Osteocyte (in vitro differentiated cells): ENCODE results near the gene SCMH1. TPM values are rescaled to one million over a fixed set of nuclear protein-coding genes. Genes with fewer than 3 reads are reported as not detected.
"Not testable (repeated sequence)": the region's sequence is repeated elsewhere in the genome, so short reads cannot be mapped to it uniquely, and the experiment has no call there.

ENCODE experiments used
- DNase-seq: peaks from one replicate; pipeline ENCODE4 v3.0.0; 2021; ENCODE audit warnings: mixed read lengths; ENCODE audit not compliant: unreplicated experiment; ENCODE audit errors: extremely low spot score
- H3K27ac Mint-ChIP-seq: one replicate; pipeline ENCODE4 v1.8.0; 2021; ENCODE audit warnings: mild to moderate bottlenecking, mixed read lengths; ENCODE audit not compliant: unreplicated experiment
- H3K27me3 Mint-ChIP-seq: one replicate; pipeline ENCODE4 v1.8.0; 2021; ENCODE audit warnings: mixed read lengths; ENCODE audit not compliant: unreplicated experiment
- H3K36me3 Mint-ChIP-seq: one replicate; pipeline ENCODE4 v1.8.0; 2021; ENCODE audit warnings: mixed read lengths; ENCODE audit not compliant: unreplicated experiment
- H3K4me1 Mint-ChIP-seq: one replicate; pipeline ENCODE4 v1.8.0; 2021; ENCODE audit warnings: mixed read lengths; ENCODE audit not compliant: unreplicated experiment
- H3K4me3 Mint-ChIP-seq: one replicate; pipeline ENCODE4 v1.8.0; 2021; ENCODE audit warnings: mild to moderate bottlenecking, moderate library complexity, mixed read lengths; ENCODE audit not compliant: unreplicated experiment
- H3K9me3 Mint-ChIP-seq: one replicate; pipeline ENCODE4 v1.8.0; 2021; ENCODE audit warnings: mixed read lengths; ENCODE audit not compliant: unreplicated experiment
- total RNA-seq: library from RNA; stranded (reverse); gene quantifications from 2 replicates; pipeline ENCODE4 v1.2.1, GENCODE V29; 2021
- TF ChIP-seq, protein P1 (sequence below): fragments of 200-600 bp; sonication (generic); IDR thresholded peaks from 2 replicates; pipeline ENCODE4 v1.5.0; 2021; ENCODE audit warnings: antibody characterized with exemption, mild to moderate bottlenecking, moderate library complexity

SCMH1 gene
- total RNA-seq, 1 donor from 2014 or later = 37.5 TPM

DNA sequence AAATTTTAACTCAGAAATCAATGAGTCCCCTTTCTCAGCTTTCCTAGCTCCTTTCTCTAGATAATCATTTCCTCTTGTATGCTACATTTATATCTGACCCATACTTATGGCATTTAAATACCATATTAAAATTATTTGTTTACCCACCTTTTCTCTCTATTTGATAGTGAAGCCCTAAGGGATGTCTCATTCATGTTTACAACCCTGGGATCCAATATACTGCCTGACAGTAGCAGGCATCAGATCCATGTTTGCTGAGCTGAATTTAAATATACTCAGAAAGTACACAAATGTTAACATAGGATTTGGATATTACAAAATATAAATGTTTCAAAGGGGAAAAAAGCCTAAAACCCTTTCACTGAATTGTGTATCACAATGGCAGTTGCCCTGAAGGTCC is 26.5 kb downstream of the SCMH1 start:
- TF ChIP-seq, protein P1, sequence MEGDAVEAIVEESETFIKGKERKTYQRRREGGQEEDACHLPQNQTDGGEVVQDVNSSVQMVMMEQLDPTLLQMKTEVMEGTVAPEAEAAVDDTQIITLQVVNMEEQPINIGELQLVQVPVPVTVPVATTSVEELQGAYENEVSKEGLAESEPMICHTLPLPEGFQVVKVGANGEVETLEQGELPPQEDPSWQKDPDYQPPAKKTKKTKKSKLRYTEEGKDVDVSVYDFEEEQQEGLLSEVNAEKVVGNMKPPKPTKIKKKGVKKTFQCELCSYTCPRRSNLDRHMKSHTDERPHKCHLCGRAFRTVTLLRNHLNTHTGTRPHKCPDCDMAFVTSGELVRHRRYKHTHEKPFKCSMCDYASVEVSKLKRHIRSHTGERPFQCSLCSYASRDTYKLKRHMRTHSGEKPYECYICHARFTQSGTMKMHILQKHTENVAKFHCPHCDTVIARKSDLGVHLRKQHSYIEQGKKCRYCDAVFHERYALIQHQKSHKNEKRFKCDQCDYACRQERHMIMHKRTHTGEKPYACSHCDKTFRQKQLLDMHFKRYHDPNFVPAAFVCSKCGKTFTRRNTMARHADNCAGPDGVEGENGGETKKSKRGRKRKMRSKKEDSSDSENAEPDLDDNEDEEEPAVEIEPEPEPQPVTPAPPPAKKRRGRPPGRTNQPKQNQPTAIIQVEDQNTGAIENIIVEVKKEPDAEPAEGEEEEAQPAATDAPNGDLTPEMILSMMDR = no peak
- Mint-ChIP-seq H3K9me3 (peaks cover 12% of the 10 kb centered on the region), H3K36me3 (peaks cover 26% of the 10 kb centered on the region), H3K4me3 (no peak overlapping the region), H3K4me1 (peaks cover 3% of the 10 kb centered on the region), H3K27ac (no peak overlapping the region), H3K27me3 (no peaks in the 10 kb centered on the region)
- DNase-seq = no peak

DNA sequence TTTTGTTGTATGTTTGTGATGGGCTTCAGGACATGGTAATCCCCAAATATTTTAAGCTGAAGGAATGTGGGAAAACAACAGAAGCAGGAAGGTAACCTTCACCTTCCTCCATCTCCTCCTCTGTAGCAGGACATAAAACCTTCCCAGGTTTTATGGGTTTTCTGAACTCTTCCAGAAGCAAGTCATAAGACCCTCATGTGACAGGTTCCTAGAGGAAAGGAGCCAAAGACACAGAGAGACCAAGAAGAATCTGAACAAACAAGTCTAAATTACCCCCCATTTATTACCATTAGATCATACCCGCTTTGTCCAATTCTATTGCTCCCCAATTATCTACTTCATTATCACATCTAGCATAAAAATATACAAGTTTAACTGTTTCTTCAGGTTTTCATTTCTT is 28.8 kb downstream of the SCMH1 start:
- peaks cover 8% of the 10 kb centered on the region for H3K9me3 Mint-ChIP-seq
- H3K4me1 Mint-ChIP-seq = peaks cover 3% of the 10 kb centered on the region
- TF ChIP-seq, protein P1 = no peak
- no peak overlapping the region for H3K4me3 Mint-ChIP-seq
- H3K27me3 Mint-ChIP-seq = no peaks in the 10 kb centered on the region
- no peak for DNase-seq
- peaks cover 16% of the 10 kb centered on the region for H3K36me3 Mint-ChIP-seq
- H3K27ac Mint-ChIP-seq = no peak overlapping the region

DNA sequence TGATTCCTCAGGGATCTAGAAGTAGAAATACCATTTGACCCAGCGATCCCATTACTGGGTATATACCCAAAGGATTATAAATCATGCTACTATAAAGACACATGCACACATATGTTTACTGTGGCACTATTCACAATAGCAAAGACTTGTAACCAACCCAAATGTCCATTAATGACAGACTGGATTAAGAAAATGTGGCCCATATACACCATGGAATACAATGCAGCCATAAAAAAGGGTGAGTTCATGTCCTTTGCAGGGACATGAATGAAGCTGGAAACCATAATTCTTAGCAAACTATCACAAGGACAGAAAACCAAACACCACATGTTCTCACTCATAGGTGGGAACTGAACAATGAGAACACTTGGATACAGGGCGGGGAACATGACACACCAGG is 30.5 kb downstream of the SCMH1 start:
- H3K4me1 Mint-ChIP-seq, H3K36me3 Mint-ChIP-seq, H3K9me3 Mint-ChIP-seq, DNase-seq, H3K27ac Mint-ChIP-seq, H3K4me3 Mint-ChIP-seq, H3K27me3 Mint-ChIP-seq: not testable (repeated sequence)

DNA sequence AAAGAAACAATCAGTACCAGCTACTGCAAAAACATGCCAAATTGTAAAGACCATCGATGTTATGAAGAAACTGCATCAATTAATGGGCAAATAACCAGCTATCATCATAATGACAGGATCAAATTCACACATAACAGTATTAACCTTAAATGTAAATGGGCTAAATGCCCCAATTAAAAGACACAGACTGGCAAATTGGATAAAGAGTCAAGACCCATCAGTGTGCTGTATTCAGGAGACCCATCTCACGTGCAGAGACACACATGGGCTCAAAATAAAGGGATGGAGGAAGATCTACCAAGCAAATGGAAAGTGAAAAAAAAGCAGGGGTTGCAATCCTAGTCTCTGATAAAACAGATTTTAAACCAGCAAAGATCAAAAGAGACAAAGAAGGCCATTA is 35.1 kb downstream of the SCMH1 start:
- not testable (repeated sequence) for DNase-seq, H3K4me1 Mint-ChIP-seq, H3K4me3 Mint-ChIP-seq, H3K27me3 Mint-ChIP-seq, H3K27ac Mint-ChIP-seq
- Mint-ChIP-seq H3K36me3 (peaks cover 11% of the 10 kb centered on the region), H3K9me3 (peaks cover 15% of the 10 kb centered on the region)

DNA sequence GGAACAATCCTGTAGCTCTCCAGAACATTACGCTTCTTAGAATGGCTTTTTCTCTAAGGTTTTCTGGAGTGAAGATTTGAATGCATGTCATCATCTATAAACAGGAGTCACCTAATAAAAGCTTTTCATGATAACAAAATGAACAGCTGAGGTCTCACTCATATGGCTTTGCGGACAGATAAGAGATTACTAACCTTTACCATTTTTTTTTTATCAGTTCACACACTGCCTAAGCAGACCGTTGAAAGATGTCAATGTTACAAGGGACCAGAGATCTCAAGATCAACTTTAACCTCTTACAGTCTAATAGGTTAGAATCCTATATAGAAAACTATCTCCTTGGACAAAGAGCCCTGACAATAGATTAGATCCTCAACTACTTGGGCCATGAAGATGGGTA is 41.4 kb downstream of the SCMH1 start:
- H3K27ac Mint-ChIP-seq = no peak overlapping the region
- no peaks in the 10 kb centered on the region for H3K4me1 Mint-ChIP-seq
- H3K27me3 Mint-ChIP-seq = no peaks in the 10 kb centered on the region
- TF ChIP-seq, protein P1 = no peak
- no peak overlapping the region for H3K4me3 Mint-ChIP-seq
- DNase-seq = no peak
- H3K9me3 Mint-ChIP-seq = peaks cover 19% of the 10 kb centered on the region
- H3K36me3 Mint-ChIP-seq = peaks cover 12% of the 10 kb centered on the region

DNA sequence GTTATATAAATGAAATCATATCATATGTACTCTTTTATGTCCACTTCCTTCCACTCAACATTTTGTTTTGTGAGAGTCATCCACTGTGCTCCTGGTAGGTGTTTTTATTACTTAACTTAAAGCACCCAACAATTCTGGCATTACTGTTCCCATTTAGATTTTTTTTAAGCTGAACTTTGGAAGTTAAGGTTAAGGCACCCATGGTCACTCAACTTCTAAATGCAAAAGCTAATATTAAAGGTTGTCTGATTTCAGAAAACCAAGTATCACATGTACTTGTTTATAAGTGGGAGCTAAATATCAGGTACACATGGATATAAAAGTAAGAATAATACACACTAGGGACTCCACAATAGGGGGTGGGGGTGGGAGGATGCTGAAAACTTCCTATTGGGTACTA is 42.7 kb downstream of the SCMH1 start:
- Mint-ChIP-seq H3K4me1 (no peaks in the 10 kb centered on the region), H3K36me3 (peaks cover 12% of the 10 kb centered on the region), H3K27me3 (no peaks in the 10 kb centered on the region), H3K9me3 (peaks cover 19% of the 10 kb centered on the region), H3K27ac (no peak overlapping the region), H3K4me3 (no peak overlapping the region)
- DNase-seq = no peak
- TF ChIP-seq, protein P1 = no peak
